HG03520 (cell line): Measurements from ENCODE around the gene CAMTA1.

Experiments
- ATAC-seq: cut with Tn5 transposase; IDR thresholded peaks from one replicate; pipeline ENCODE4 v1.9.1; 2021; ENCODE audit warnings: mild to moderate bottlenecking, moderate library complexity; ENCODE audit not compliant: unreplicated experiment

CAMTA1 gene

GRCh38 chr1:7515904-7516303 lies 730.6 kb downstream of the CAMTA1 start:
- no peak for ATAC-seq

GRCh38 chr1:7516341-7516740 lies 731.1 kb downstream of the CAMTA1 start:
- ATAC-seq: no peak

GRCh38 chr1:7516929-7517328 lies 731.7 kb downstream of the CAMTA1 start:
- ATAC-seq: no peak

- ATAC-seq: no peak
These were observed 732.5 kb downstream of the CAMTA1 start for GRCh38 chr1:7517611-7518330.

GRCh38 chr1:7518411-7518810 lies 733.2 kb downstream of the CAMTA1 start:
- no peak for ATAC-seq

- ATAC-seq: no peak
These were observed 734.1 kb downstream of the CAMTA1 start for GRCh38 chr1:7519181-7519860.

- ATAC-seq: no peak
These were observed 734.7 kb downstream of the CAMTA1 start for GRCh38 chr1:7519861-7520395.

- ATAC-seq: no peak
These were observed 735.2 kb downstream of the CAMTA1 start for GRCh38 chr1:7520496-7520895.

- ATAC-seq: no peak
These were observed 739.4 kb downstream of the CAMTA1 start for GRCh38 chr1:7524341-7525337.

GRCh38 chr1:7525338-7526063 lies 740.2 kb downstream of the CAMTA1 start:
- no peak for ATAC-seq

GRCh38 chr1:7526196-7526866 lies 741.1 kb downstream of the CAMTA1 start:
- no peak for ATAC-seq

- ATAC-seq: no peak
These were observed 741.8 kb downstream of the CAMTA1 start for GRCh38 chr1:7526867-7527732.

- no peak for ATAC-seq
These were observed 742.4 kb downstream of the CAMTA1 start for GRCh38 chr1:7527733-7528045.

- no peak for ATAC-seq
These were observed 743.3 kb downstream of the CAMTA1 start for GRCh38 chr1:7528386-7529198.

GRCh38 chr1:7529917-7530316 lies 744.7 kb downstream of the CAMTA1 start:
- ATAC-seq: no peak

GRCh38 chr1:7531562-7532340 lies 746.5 kb downstream of the CAMTA1 start:
- ATAC-seq: no peak

- no peak for ATAC-seq
These were observed 747.8 kb downstream of the CAMTA1 start for GRCh38 chr1:7533006-7533405.
